Limb (tissue), 2 donors: ENCODE data around the gene BTG2.
"Not testable (repeated sequence)": the region's sequence is repeated elsewhere in the genome, so short reads cannot be mapped to it uniquely, and the experiment has no call there.

Source experiments
- DNase-seq, 2 donors: peaks; one replicate each; pipeline ENCODE4 v3.0.0-alpha.2; 2016; ENCODE audit errors: extremely low spot score in 2 of 2

The BTG2 gene

GRCh38 chr1:203291201-203292096 lies 13.9 kb upstream of the BTG2 start:
- DNase-seq = no peak

DNA sequence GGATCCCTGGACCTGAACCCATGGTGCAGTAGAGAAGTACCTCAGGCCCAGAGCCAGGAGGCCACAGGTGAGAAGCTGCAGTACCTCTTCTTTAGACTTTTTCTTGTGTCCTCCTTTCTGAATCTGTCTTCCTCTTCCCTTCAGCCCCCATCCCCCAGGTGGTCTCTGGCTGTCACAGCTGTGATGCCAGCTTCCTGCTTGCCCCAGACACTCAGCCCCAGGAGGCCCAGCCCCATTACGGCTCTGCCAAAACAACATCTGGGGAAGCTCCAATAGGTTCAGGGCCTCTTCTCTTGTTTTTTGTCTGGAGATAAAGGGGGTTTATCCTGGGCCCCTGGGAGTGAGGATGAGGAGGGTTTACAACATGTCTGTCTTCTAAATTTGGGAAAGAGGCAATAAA lies 9.5 kb upstream of the BTG2 start:
- DNase-seq = no peak

DNA sequence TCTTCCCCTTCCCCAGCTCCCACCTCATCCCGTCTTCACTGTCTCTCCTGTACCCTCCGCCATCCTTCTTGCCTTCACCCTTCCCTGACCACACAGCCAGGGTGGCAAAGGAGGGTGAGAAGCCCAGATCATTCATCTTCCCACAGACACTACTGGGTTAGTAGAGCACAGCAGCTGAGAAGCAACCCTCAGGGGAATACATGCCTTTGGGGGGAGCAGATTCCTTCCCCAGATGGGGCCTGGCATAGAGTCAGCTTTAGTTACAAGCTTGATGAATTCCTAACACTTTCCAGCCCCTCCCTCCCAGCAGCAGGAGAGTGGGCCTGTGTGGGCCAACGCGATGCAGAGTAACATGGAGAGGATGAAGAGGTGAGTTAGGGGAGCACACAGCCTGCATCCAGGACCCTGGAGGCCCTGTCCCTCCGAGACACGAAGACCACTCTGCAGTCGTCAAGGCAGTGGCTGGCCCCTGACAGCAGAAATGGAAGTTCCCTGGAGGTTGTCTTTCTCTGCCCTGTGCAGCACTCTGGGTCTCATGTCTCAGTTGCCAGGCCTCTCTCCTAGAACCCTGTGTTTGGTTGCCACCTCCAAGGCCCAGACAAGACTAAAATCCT lies 8.8 kb upstream of the BTG2 start:
- DNase-seq = peak in 1 of 2 donors; percentile 49

GRCh38 chr1:203299169-203299568 lies 6.2 kb upstream of the BTG2 start:
- DNase-seq = no peak

- not testable (repeated sequence) for DNase-seq
These were observed 5.4 kb upstream of the BTG2 start for GRCh38 chr1:203299719-203300429.

DNA sequence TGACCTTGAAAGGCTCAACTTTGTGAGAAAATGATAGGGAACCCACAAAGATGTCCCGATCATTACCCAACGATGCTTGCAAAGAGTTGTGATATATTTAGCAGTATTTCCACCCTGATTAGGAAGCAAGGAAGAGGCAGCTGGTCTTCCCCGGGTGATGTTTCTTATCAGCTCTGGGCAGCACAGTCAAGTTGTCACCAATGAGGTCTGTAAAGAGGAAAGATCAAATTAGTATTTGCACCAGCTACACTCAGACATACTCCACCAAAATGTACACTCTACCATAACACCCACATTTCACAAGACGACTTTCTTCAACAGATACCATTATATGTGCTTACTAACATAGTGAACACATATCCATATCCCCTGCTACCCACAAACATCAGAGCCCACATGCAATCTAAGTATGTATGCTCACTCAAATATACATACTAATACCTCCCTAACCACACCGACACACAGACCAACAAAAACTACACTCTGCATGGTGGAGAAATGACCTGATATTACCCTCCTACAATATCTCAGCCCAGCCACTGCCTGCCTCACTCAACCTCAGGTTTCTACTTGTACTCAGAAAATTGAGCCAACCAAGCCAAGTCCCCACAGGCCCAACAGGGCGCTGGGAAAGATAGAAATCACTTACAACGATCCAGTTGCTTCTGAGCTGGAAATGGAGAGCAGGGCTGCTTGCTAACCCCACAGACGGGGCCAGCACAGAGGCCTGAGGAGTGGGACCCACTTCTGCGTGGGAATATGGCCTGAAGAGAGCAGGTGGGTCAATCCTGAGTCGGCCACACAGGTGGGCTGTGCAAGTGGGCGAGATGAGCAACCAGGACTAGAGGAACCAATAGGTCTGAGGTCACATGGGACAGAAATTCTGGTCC lies 4.6 kb upstream of the BTG2 start:
- no peak for DNase-seq

- DNase-seq = no peak
These were observed 4.0 kb upstream of the BTG2 start for GRCh38 chr1:203301331-203301668.

DNA sequence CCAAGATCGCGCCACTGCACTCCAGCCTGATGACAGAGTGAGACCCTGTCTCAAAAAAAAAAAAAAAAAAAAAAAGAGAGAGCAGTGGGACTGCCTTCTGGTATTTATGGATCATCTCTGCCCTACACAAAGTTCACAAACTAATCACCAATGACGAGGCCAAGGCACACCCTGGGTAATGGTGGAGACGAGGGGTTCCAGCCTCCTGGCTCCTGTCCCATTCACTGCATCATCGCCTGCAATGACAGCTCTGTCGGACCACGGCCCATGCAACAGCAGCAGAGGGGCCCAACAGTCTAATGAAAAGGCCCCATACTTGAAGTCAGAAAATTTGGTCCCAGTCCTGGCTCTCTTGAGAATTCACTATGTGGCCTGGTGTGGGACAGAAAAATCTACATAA lies 2.9 kb upstream of the BTG2 start:
- no peak for DNase-seq

DNA sequence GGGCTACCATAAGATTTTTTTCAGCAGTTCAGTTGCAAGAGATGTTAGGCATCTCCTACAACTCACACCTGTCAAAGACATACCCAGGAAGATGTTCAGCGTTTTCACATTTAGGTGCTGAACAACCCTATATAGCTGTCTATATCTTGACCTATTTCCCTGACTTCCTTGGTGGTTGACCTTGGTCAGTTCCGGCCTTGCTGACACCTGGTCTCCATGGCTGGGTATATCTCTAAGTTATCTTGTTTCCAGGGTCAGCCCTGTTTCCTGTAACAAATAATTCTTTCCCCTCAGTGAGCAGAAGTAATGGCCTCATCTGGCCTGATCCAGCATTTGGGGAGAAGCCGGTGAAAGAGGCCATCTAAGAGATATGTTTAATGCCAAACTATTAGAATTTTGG lies 2.4 kb upstream of the BTG2 start:
- DNase-seq = no peak

DNA sequence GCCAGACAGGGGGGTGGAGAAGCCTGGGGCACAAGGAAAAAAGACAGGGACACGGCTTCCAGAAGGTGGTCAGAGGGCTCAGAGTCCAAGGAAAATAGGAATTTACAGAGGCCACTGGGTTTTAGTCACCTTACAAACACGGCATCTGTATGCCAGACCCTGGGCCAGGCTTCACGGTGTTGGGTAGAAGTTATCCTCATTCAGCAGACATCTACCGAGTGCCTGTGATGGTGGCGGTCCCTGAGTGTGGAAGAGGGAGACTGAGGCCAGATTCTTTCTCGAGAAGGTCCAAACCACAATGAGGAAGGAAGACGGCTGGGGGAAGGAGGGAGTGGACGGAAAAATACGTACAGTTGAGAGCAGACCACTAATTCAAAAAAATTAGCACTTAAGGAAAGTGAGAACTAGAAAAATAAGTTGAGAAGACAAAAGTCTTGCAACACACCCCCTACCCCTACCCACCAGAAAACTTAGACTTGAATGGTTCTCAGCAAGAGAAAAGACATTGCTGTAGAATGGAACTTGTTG lies 864 bp upstream of the BTG2 start:
- DNase-seq = no peak

DNA sequence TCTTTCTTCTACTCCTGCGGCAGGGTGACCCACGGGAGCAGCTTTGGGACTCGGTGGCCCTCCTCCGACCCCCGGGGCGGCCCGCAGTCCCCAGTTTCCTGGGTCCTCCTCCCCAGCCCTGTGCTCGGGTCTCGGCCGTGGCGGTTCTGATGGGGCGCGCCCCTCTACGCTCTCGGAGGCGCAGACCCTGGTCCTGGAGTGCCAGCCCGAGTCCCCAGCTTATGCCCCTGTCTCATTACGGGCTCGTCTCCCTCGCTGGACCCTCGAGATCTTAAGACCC lies 430 bp downstream of the BTG2 start:
- no peak for DNase-seq

- DNase-seq = peak; percentile 62 to 82
These were observed 1.0 kb downstream of the BTG2 start for GRCh38 chr1:203306089-203306964.

DNA sequence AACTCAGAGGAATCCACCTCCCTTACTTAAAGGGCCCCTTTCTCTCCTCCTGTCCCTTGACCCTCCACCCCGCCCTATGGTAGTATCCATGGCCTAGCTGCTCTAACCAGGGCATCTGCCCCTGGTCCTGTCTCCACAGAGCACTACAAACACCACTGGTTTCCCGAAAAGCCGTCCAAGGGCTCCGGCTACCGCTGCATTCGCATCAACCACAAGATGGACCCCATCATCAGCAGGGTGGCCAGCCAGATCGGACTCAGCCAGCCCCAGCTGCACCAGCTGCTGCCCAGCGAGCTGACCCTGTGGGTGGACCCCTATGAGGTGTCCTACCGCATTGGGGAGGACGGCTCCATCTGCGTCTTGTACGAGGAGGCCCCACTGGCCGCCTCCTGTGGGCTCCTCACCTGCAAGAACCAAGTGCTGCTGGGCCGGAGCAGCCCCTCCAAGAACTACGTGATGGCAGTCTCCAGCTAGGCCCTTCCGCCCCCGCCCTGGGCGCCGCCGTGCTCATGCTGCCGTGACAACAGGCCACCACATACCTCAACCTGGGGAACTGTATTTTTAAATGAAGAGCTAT lies 1.7 kb downstream of the BTG2 start:
- no peak for DNase-seq

GRCh38 chr1:203307641-203308126 lies 2.4 kb downstream of the BTG2 start:
- DNase-seq = no peak

DNA sequence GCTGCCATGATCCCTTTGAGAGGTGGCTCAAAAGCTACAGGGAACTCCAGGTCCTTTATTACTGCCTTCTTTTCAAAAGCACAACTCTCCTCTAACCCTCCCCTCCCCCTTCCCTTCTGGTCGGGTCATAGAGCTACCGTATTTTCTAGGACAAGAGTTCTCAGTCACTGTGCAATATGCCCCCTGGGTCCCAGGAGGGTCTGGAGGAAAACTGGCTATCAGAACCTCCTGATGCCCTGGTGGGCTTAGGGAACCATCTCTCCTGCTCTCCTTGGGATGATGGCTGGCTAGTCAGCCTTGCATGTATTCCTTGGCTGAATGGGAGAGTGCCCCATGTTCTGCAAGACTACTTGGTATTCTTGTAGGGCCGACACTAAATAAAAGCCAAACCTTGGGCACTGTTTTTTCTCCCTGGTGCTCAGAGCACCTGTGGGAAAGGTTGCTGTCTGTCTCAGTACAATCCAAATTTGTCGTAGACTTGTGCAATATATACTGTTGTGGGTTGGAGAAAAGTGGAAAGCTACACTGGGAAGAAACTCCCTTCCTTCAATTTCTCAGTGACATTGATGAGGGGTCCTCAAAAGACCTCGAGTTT lies 3.1 kb downstream of the BTG2 start:
- DNase-seq = no peak

DNA sequence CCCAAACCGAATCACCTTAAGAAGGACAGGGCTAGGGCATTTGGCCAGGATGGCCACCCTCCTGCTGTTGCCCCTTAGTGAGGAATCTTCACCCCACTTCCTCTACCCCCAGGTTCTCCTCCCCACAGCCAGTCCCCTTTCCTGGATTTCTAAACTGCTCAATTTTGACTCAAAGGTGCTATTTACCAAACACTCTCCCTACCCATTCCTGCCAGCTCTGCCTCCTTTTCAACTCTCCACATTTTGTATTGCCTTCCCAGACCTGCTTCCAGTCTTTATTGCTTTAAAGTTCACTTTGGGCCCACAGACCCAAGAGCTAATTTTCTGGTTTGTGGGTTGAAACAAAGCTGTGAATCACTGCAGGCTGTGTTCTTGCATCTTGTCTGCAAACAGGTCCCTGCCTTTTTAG lies 3.6 kb downstream of the BTG2 start:
- DNase-seq = no peak

- DNase-seq = no peak
These were observed 6.3 kb downstream of the BTG2 start for GRCh38 chr1:203311368-203312301.

DNA sequence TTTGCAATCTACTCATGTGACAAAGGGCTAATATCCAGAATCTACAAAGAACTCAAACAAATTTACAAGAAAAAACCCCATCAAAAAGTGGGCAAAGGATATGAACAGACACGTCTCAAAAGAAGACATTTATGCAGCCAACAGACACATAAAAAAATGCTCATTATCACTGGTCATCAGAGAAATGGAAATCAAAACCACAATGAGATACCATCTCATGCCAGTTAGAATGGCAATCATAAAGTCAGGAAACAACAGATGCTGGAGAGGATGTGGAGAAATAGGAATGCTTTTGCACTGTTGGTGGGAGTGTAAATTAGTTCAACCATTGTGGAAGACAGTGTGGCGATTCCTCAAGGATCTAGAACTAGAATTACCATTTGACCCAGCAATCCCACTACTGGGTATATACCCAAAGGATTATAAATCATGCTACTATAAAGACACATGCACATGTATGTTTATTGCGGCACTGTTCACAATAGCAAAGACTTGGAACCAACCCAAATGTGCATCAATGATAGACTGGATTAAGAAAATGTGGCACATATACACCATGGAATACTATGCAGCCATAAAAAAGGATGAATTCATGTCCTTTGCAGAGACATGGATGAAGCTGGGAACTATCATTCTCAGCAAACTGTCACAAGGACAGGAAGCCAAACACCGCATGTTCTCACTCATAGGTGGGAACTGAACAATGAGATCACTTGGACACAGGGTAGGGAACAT lies 8.9 kb downstream of the BTG2 start:
- DNase-seq = not testable (repeated sequence)
